ENCODE data around the gene TC2N. TPM values are rescaled to one million over a fixed set of nuclear protein-coding genes. Genes with fewer than 3 reads are reported as not detected.
"Not testable (repeated sequence)": the region's sequence is repeated elsewhere in the genome, so short reads cannot be mapped to it uniquely, and the experiment has no call there.

TC2N gene
- total and polyA plus RNA-seq, 2 experiments from 2014 or later = 0.05 to 0.77 TPM

- H3K27ac ChIP-seq = no peak overlapping the region
- no peak for TF ChIP-seq CTCF (IDR thresholded peaks at IDR 0.05; ENCODE audit: low read depth, low read length)
- no peaks in the 10 kb centered on the region for H3K4me1 ChIP-seq (ENCODE audit: low read depth)
- no peaks in the 10 kb centered on the region for H3K27me3 ChIP-seq
- H3K4me3 ChIP-seq = no peak overlapping the region
- no peaks in the 10 kb centered on the region for H3K9me3 ChIP-seq (ENCODE audit: low read depth)
- no peak for DNase-seq (ENCODE audit: low read depth in 1 of 2, low spot score in 1 of 2)
- no peaks in the 10 kb centered on the region for H3K36me3 ChIP-seq
These were observed 53.0 kb downstream of the TC2N start for GRCh38 chr14:91814317-91814716.

GRCh38 chr14:91810699-91811098 is 56.6 kb downstream of the TC2N start:
- no peak for DNase-seq (ENCODE audit: low read depth in 1 of 2, low spot score in 1 of 2)
- no peak overlapping the region for H3K27ac ChIP-seq
- no peaks in the 10 kb centered on the region for H3K9me3 ChIP-seq (ENCODE audit: low read depth)
- TF ChIP-seq CTCF (IDR thresholded peaks at IDR 0.05; ENCODE audit: low read depth, low read length) = no peak
- H3K27me3 ChIP-seq = no peaks in the 10 kb centered on the region
- H3K4me3 ChIP-seq = no peak overlapping the region
- H3K4me1 ChIP-seq (ENCODE audit: low read depth) = no peaks in the 10 kb centered on the region
- H3K36me3 ChIP-seq = no peaks in the 10 kb centered on the region

GRCh38 chr14:91806716-91807115 is 60.6 kb downstream of the TC2N start:
- no peak for TF ChIP-seq CTCF (IDR thresholded peaks at IDR 0.05; ENCODE audit: low read depth, low read length)
- Histone ChIP-seq H3K27me3 (no peaks in the 10 kb centered on the region), H3K36me3 (no peaks in the 10 kb centered on the region), H3K27ac (no peak overlapping the region), H3K4me3 (no peak overlapping the region), H3K4me1 (ENCODE audit: low read depth) (no peaks in the 10 kb centered on the region), H3K9me3 (ENCODE audit: low read depth) (no peaks in the 10 kb centered on the region)
- no peak for DNase-seq (ENCODE audit: low read depth in 1 of 2, low spot score in 1 of 2)

DNA sequence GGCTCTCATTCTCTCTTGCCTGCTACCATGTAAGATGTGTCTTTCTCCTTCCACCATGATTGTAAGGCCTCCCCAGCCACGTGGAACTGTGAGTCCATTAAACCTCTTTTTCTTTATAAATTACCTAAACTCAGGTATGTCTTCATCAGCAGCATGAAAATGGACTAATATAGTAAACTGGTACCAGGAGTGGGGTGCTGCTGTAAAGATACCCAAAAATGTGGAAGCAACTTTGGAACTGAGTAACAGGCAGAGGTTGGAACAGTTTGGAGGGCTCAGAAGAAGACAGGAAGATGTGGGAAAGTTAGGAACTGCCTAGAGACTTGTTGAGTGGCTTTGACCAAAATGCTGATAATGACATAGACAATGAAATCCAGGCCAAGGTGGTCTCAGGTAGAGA is 61.2 kb downstream of the TC2N start:
- H3K9me3 ChIP-seq (ENCODE audit: low read depth); H3K27me3 ChIP-seq; H3K4me1 ChIP-seq (ENCODE audit: low read depth); H3K4me3 ChIP-seq; H3K36me3 ChIP-seq; H3K27ac ChIP-seq; DNase-seq (ENCODE audit: low read depth in 1 of 2, low spot score in 1 of 2): not testable (repeated sequence)

DNA sequence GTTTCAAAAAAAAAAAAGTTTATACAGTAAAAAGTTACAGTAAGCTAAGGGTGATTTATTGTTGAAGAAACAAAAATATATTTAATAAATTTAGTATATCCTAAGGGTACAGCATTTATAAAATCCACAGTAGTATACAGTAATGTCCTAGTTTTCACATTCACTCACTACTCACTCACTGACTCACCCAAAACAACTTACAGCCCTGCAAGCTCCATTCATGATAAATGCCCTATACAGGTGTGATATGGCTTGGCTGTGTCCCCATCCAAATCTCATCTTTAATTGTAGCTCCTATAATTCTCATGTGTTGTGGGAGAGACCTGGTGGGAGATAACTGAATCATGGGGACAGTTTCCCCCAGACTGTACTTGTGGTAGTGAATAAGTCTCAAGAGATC is 61.7 kb downstream of the TC2N start:
- Histone ChIP-seq H3K36me3 (no peaks in the 10 kb centered on the region), H3K4me1 (ENCODE audit: low read depth) (no peaks in the 10 kb centered on the region), H3K9me3 (ENCODE audit: low read depth) (no peaks in the 10 kb centered on the region), H3K4me3 (no peak overlapping the region), H3K27ac (no peak overlapping the region), H3K27me3 (no peaks in the 10 kb centered on the region)
- TF ChIP-seq CTCF (IDR thresholded peaks at IDR 0.05; ENCODE audit: low read depth, low read length) = no peak
- no peak for DNase-seq (ENCODE audit: low read depth in 1 of 2, low spot score in 1 of 2)

GRCh38 chr14:91801358-91801757 is 66.0 kb downstream of the TC2N start:
- H3K27ac ChIP-seq = no peak overlapping the region
- no peaks in the 10 kb centered on the region for H3K4me1 ChIP-seq (ENCODE audit: low read depth)
- H3K36me3 ChIP-seq = no peaks in the 10 kb centered on the region
- H3K4me3 ChIP-seq = no peak overlapping the region
- no peaks in the 10 kb centered on the region for H3K27me3 ChIP-seq
- DNase-seq (ENCODE audit: low read depth in 1 of 2, low spot score in 1 of 2) = no peak
- H3K9me3 ChIP-seq (ENCODE audit: low read depth) = no peaks in the 10 kb centered on the region
- TF ChIP-seq CTCF (IDR thresholded peaks at IDR 0.05; ENCODE audit: low read depth, low read length) = no peak
